ENCODE measurements around the gene CDK6.

CDK6 gene

DNA sequence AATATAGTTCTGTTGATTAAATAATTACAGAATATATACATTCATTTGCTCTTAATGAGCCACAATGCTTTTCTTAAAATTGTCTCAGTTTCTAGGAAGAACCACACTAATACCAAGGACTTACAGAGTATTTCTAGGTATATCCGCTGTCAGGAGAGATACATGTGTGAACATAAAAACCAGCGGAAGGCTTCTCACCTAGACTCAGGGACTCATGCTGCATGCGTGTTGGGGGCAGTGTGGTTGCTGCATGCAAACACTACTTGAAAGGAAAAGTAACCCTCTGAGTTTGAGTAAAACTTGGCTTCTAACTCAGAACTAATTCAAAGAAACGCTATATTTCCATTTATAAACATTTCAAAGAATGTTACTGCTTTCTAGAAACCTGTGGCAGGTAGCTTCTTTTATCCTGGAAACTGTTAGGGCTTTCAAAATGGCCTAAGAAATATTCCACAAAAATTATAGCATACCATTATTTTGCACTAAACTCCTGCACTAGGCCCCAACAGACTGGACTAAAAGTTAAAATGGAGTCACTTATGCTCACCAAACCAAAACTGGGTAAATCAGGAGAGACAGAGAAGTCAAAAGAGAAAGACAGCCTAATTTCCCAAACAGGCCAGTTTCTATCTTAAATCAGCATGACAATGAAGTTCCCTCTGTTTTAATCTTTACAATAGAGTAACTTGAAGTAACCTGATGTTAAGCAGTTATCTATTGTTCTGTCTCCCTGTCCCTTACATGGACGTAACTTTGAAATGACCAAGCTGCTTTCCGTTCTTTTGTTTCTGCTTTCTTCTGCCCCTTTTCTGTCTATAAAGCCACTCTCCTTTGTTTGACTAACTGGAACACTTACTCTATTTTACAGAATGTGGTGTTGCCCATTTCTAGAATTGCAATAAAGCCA lies 151.0 kb downstream of the CDK6 start:
- no peak for DNase-seq (ENCODE audit: extremely low read depth, low read depth)
- no peak for TF ChIP-seq CTCF (IDR thresholded peaks at IDR 0.05; ENCODE audit: low read depth, low read length)

DNA sequence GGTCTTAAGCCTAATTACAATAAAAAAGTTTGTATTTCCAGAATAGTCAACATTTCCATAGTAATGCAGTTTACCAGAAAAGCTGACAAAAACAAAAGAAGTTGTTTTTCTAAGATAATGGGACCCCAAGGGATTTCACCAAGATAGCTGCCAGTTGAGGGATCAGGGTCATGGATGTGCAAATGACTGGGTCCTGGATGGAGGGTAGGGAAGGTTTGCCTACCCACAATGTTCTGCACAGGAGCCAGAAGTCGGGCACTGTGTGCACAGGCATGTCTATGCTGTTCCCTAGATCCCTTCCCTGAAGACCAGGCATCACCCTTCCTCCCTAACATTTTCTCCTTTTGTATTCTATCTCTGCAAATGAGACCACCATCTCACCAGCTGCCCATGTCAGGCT lies 152.1 kb downstream of the CDK6 start:
- TF ChIP-seq CTCF (IDR thresholded peaks at IDR 0.05; ENCODE audit: low read depth, low read length) = no peak

GRCh38 chr7:92682903-92683539 lies 153.4 kb downstream of the CDK6 start:
- DNase-seq (ENCODE audit: extremely low read depth, low read depth) = no peak
- no peak for TF ChIP-seq CTCF (IDR thresholded peaks at IDR 0.05; ENCODE audit: low read depth, low read length)

More for the DNA sequence above, 152.1 kb downstream of the CDK6 start:
- DNase-seq (ENCODE audit: extremely low read depth, low read depth) = no peak

GRCh38 chr7:92682330-92682729 lies 154.0 kb downstream of the CDK6 start:
- no peak for DNase-seq (ENCODE audit: extremely low read depth, low read depth)
- no peak for TF ChIP-seq CTCF (IDR thresholded peaks at IDR 0.05; ENCODE audit: low read depth, low read length)

DNA sequence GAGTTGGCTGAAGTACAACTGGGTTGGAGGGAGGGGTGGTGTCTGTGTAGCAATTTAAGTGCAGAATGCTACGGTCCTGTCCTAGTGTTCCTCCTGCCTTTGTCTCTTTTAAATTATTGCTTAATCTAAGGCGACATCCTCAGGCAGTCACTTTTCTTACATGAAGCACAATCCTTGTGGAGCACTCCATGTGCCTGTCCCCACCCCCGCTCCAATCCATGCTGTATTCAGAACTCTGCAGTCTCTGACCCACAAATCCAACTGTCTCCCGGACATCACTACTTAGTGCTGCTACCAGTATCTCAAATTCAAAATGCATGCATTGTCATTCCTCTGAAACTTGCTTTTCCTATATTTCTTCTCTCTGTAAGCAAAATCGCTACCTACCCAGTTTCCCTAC lies 154.7 kb downstream of the CDK6 start:
- no peak for TF ChIP-seq CTCF (IDR thresholded peaks at IDR 0.05; ENCODE audit: low read depth, low read length)
- DNase-seq (ENCODE audit: extremely low read depth, low read depth) = no peak

GRCh38 chr7:92680442-92680841 lies 155.9 kb downstream of the CDK6 start:
- no peak for DNase-seq (ENCODE audit: extremely low read depth, low read depth)

More at GRCh38 chr7:92680442-92680841, 155.9 kb downstream of the CDK6 start:
- no peak for TF ChIP-seq CTCF (IDR thresholded peaks at IDR 0.05; ENCODE audit: low read depth, low read length)
